Heart right ventricle (tissue), 16 donors: ENCODE data around the gene ST13. TPM values are rescaled to one million over a fixed set of nuclear protein-coding genes. Genes with fewer than 3 reads are reported as not detected.
"Not testable (repeated sequence)": the region's sequence is repeated elsewhere in the genome, so short reads cannot be mapped to it uniquely, and the experiment has no call there.

Experiments
- ATAC-seq, 8 donors: fragments of 200-7000 bp; cut with Tn5 transposase; one replicate each; pipeline ENCODE4 v1.9.1; 2020; ENCODE audit warnings: mild to moderate bottlenecking in 8 of 8, moderate library complexity in 8 of 8, moderate number of reproducible peaks in 1 of 8
- DNase-seq, 2 donors: peaks; one replicate each; pipeline ENCODE4 v3.0.0-alpha.2; 2020
- H3K27ac ChIP-seq, 10 donors: fragments of 200-600 bp; sonication (generic) in 2 of 10; one replicate each; pipeline versions ENCODE4 v1.5.0 to v1.8.0; 2020 to 2022; ENCODE audit warnings: mild to moderate bottlenecking in 3 of 10
- H3K27me3 ChIP-seq, 7 donors: fragments of 200-600 bp; one replicate each; pipeline ENCODE4 v1.8.0; 2021 to 2022; ENCODE audit warnings: mild to moderate bottlenecking in 2 of 7
- H3K36me3 ChIP-seq, 9 donors: fragments of 200-600 bp; sonication (generic) in 1 of 9; one replicate each; pipeline versions ENCODE4 v1.5.0 to v1.8.0; 2020 to 2022; ENCODE audit warnings: mild to moderate bottlenecking in 2 of 9
- H3K4me1 ChIP-seq, 9 donors: fragments of 200-600 bp; sonication (generic) in 1 of 9; one replicate each; pipeline versions ENCODE4 v1.5.0 to v1.8.0; 2020 to 2022; ENCODE audit warnings: mild to moderate bottlenecking in 4 of 9
- H3K4me3 ChIP-seq, 10 donors: fragments of 200-600 bp; sonication (generic) in 2 of 10; one replicate each; pipeline versions ENCODE4 v1.5.0 to v1.8.0; 2020 to 2022; ENCODE audit warnings: mild to moderate bottlenecking in 7 of 10, moderate library complexity in 2 of 10
- H3K9me3 ChIP-seq, 11 donors: fragments of 200-600 bp in 10 of 11; sonication (generic) in 2 of 11; one replicate each; pipeline versions ENCODE4 v1.5.0 to v1.8.0; 2013 to 2022; ENCODE audit warnings: mild to moderate bottlenecking in 2 of 11, control low read depth in 1 of 11, moderate library complexity in 1 of 11
- CTCF ChIP-seq, 9 donors: fragments of 200-600 bp; sonication (generic) in 2 of 9; IDR thresholded peaks; one replicate each; pipeline versions ENCODE4 v1.5.0 to v1.8.0; 2021 to 2022; ENCODE audit warnings: antibody characterized with exemption in 9 of 9, mild to moderate bottlenecking in 5 of 9, moderate library complexity in 1 of 9
- WGBS, 2 donors: extraction: QIAGEN DNeasy Blood & Tissue Kit; methylation state at CpG; one replicate each; pipeline ENCODE4 v1.1.7; 2013; ENCODE audit warnings: inconsistent platforms in 1 of 2; 5-methylcytosine and 5-hydroxymethylcytosine counted together
- intact Hi-C, 10 donors: fragments of 100-400 bp; cut with DNase I; formaldehyde crosslinking; loops; one replicate each; pipeline versions ENCODE4 v1.11.1 to v1.14.2; 2022
- polyA plus RNA-seq, 2 donors: library from polyadenylated mRNA; stranded (reverse); fragments of 200-250 nt; gene quantifications; one replicate each; pipeline ENCODE4 v1.2.3, GENCODE V29; 2013
- total RNA-seq, 10 donors: library from RNA; stranded (reverse); fragmentation: NEBNext Ultra II Directional in 3 of 10; extraction: Animal tissue kit (Norgen Biotek cat#: 25700) in 3 of 10; gene quantifications; one replicate each; pipeline versions ENCODE4 v1.2.1 to v1.2.4, GENCODE V29; 2021 to 2023
- donor health status: Arrhythmogenic right ventricular cardiomyopathy.
- donor health status: ischemic (EF 13 %, LVEDD 7.1; RV severe dilation, severe dysfunction).
- donor health status: healthy with polysubstance abuse.
- donor health status: DM: no; HTN: yes; CAD: no.
- donor health status: DM: no; HTN: no; CAD: no.
- donor health status: ischemic (EF 25% LVEDD 6.9; RV normal size, moderate dysfunction).
- donor health status: ischemic (EF 25% LVEDD 5.7; RV mildly dilated, moderate dysfunction).
- donor health status: healthy.
- donor health status: DM: yes; HTN: yes; CAD: no.
- donor health status: Ischemic cardiomyopathy.
- donor health status: ischemic (EF 35%, LVEDD 5.7; RV mildly dilated, moderate dysfunction).
- donor health status: nonischemic (EF 11% LVEDD 7.7; RV severe dilation, severe dysfunction).
- donor health status: DM: yes; HTN: yes; CAD: no.
- donor health status: PGD.
- donor health status: ischemic (EF 29% LVEDD 5.4; RV normal size, mild dysfunction).
- donor health status: nonischemic (EF 23%, LVEDD 6.1; RV moderate dilation, normal function).

The ST13 gene
- total and polyA plus RNA-seq, 12 donors: 35.0 to 238 (median 212) TPM

GRCh38 chr22:40877488-40877887, 21.0 kb upstream of the ST13 start:
- intact Hi-C loops: no loop called here
- Histone ChIP-seq H3K4me3 (no peak overlapping the region), H3K27me3 (no peaks in the 10 kb centered on the region), H3K36me3 (peaks cover 0 to 92% (median 24%) of the 10 kb centered on the region in 9 donors), H3K9me3 (no peaks in the 10 kb centered on the region), H3K27ac (no peak overlapping the region), H3K4me1 (no peaks in the 10 kb centered on the region)
- 80 to 86% methylated on average over 3 of the region's 3 CpGs for WGBS, 2 donors
- TF ChIP-seq CTCF (IDR thresholded peaks at IDR 0.05): no peak
- no peak for DNase-seq
- ATAC-seq: no peak

- ATAC-seq (no peak), DNase-seq (no peak)
- TF ChIP-seq CTCF (IDR thresholded peaks at IDR 0.05): no peak
- intact Hi-C loops: no loop called here
- H3K4me1 ChIP-seq: no peaks in the 10 kb centered on the region
- no peaks in the 10 kb centered on the region for H3K27me3 ChIP-seq
- no peaks in the 10 kb centered on the region for H3K9me3 ChIP-seq
- no peak overlapping the region for H3K4me3 ChIP-seq
- H3K36me3 ChIP-seq: peaks cover 0 to 92% (median 18%) of the 10 kb centered on the region in 9 donors
- no peak overlapping the region for H3K27ac ChIP-seq
- 64 to 67% methylated on average over 1 of the region's 1 CpG for WGBS, 2 donors
These were observed 20.5 kb upstream of the ST13 start for GRCh38 chr22:40876907-40877306.

- Histone ChIP-seq H3K36me3 (peaks cover 0 to 94% (median 28%) of the 10 kb centered on the region in 9 donors), H3K27me3 (no peaks in the 10 kb centered on the region), H3K9me3 (no peaks in the 10 kb centered on the region), H3K27ac (no peak overlapping the region), H3K4me1 (no peaks in the 10 kb centered on the region), H3K4me3 (no peak overlapping the region)
- intact Hi-C loops: no loop called here
- TF ChIP-seq CTCF (IDR thresholded peaks at IDR 0.05): no peak
- 95 to 97% methylated on average over 3 of the region's 3 CpGs for WGBS, 2 donors
- DNase-seq: no peak
- no peak for ATAC-seq
These were observed 18.7 kb upstream of the ST13 start for GRCh38 chr22:40875111-40875510.

- no peak for DNase-seq
- TF ChIP-seq CTCF (IDR thresholded peaks at IDR 0.05): no peak
- intact Hi-C loops: no loop called here
- H3K9me3 ChIP-seq: no peaks in the 10 kb centered on the region
- 96 to 97% methylated on average over 3 of the region's 3 CpGs for WGBS, 2 donors
- no peak for ATAC-seq
- no peak overlapping the region for H3K4me3 ChIP-seq
- H3K36me3 ChIP-seq: peaks cover 0 to 96% (median 29%) of the 10 kb centered on the region in 9 donors
- no peaks in the 10 kb centered on the region for H3K27me3 ChIP-seq
- H3K27ac ChIP-seq: no peak overlapping the region
- H3K4me1 ChIP-seq: no peaks in the 10 kb centered on the region
These were observed 17.6 kb upstream of the ST13 start for GRCh38 chr22:40874016-40874415.

GRCh38 chr22:40868379-40868778, 11.9 kb upstream of the ST13 start:
- H3K9me3 ChIP-seq, H3K27me3 ChIP-seq, H3K4me3 ChIP-seq, H3K27ac ChIP-seq, DNase-seq, ATAC-seq, intact Hi-C loops: not testable (repeated sequence)
- whole genome bisulfite sequencing, 2 donors: 93 to 94% methylated on average over 6 of the region's 6 CpGs
- Histone ChIP-seq H3K4me1 (peaks cover 0 to 13% (median 0%) of the 10 kb centered on the region in 9 donors), H3K36me3 (peaks cover 0 to 48% (median 18%) of the 10 kb centered on the region in 9 donors)
